Mesothelial cell of epicardium (in vitro differentiated cells): ENCODE measurements around the gene COL13A1. TPM values are rescaled to one million over a fixed set of nuclear protein-coding genes. Genes with fewer than 3 reads are reported as not detected.

ENCODE experiments used
- DNase-seq, 2 experiments: peaks; one replicate each; pipeline ENCODE4 v3.0.0; 2021; ENCODE audit warnings: low spot score in 2 of 2; ENCODE audit not compliant: unreplicated experiment in 2 of 2
- H3K27ac Mint-ChIP-seq: 2 replicates; pipeline ENCODE4 v1.8.0; 2021; ENCODE audit warnings: mixed read lengths
- H3K27me3 Mint-ChIP-seq: 2 replicates; pipeline ENCODE4 v1.8.0; 2021; ENCODE audit warnings: low read depth, mixed read lengths
- H3K36me3 Mint-ChIP-seq: 2 replicates; pipeline ENCODE4 v1.8.0; 2021; ENCODE audit warnings: mixed read lengths
- H3K4me1 Mint-ChIP-seq: 2 replicates; pipeline ENCODE4 v1.8.0; 2021; ENCODE audit warnings: mixed read lengths
- H3K4me3 Mint-ChIP-seq: 2 replicates; pipeline ENCODE4 v1.8.0; 2021; ENCODE audit warnings: mild to moderate bottlenecking, moderate library complexity, mixed read lengths
- H3K9me3 Mint-ChIP-seq: 2 replicates; pipeline ENCODE4 v1.8.0; 2021; ENCODE audit warnings: mixed read lengths
- CTCF ChIP-seq: fragments of 200-600 bp; sonication (generic); IDR thresholded peaks from one replicate; pipeline ENCODE4 v1.5.0; 2021; ENCODE audit warnings: antibody characterized with exemption; ENCODE audit not compliant: unreplicated experiment
- total RNA-seq: library from RNA; stranded (reverse); gene quantifications from 3 replicates; pipeline ENCODE4 v1.2.1, GENCODE V29; 2021

Gene COL13A1
- total RNA-seq, 1 donor from 2014 or later, result 14.4 TPM

GRCh38 chr10:69800665-69801064 is 1.0 kb upstream of the COL13A1 start:
- Mint-ChIP-seq H3K9me3 (no peaks in the 10 kb centered on the region), H3K27me3 (peaks cover 79% of the 10 kb centered on the region), H3K4me3 (peak overlapping the region; percentile 75), H3K36me3 (no peaks in the 10 kb centered on the region), H3K27ac (no peak overlapping the region), H3K4me1 (peaks cover 21% of the 10 kb centered on the region)
- no peak for TF ChIP-seq CTCF
- no peak for DNase-seq

GRCh38 chr10:69801094-69801433 is 642 bp upstream of the COL13A1 start:
- Mint-ChIP-seq H3K27me3 (peaks cover 80% of the 10 kb centered on the region), H3K27ac (peak overlapping the region; percentile 14)

GRCh38 chr10:69802424-69803161 is 887 bp downstream of the COL13A1 start:
- H3K27ac Mint-ChIP-seq, result no peak overlapping the region
- peaks cover 67% of the 10 kb centered on the region for H3K27me3 Mint-ChIP-seq
- peak overlapping the region; percentile 75 for H3K4me3 Mint-ChIP-seq
- no peaks in the 10 kb centered on the region for H3K36me3 Mint-ChIP-seq
- peaks cover 24% of the 10 kb centered on the region for H3K4me1 Mint-ChIP-seq
- H3K9me3 Mint-ChIP-seq, result no peaks in the 10 kb centered on the region
- peak in 1 of 2 experiments; percentile 72 for DNase-seq
- no peak for TF ChIP-seq CTCF

More at GRCh38 chr10:69801094-69801433, 642 bp upstream of the COL13A1 start:
- peak; percentile 40 for TF ChIP-seq CTCF
- H3K4me3 Mint-ChIP-seq, result peak overlapping the region; percentile 75
- H3K9me3 Mint-ChIP-seq, result no peaks in the 10 kb centered on the region
- peak in 1 of 2 experiments; percentile 72 for DNase-seq
- no peaks in the 10 kb centered on the region for H3K36me3 Mint-ChIP-seq
- peaks cover 23% of the 10 kb centered on the region for H3K4me1 Mint-ChIP-seq

GRCh38 chr10:69803809-69804208 is 2.1 kb downstream of the COL13A1 start:
- peaks cover 58% of the 10 kb centered on the region for H3K27me3 Mint-ChIP-seq
- peak overlapping the region; percentile 65 for H3K4me3 Mint-ChIP-seq
- TF ChIP-seq CTCF, result no peak
- peaks cover 24% of the 10 kb centered on the region for H3K4me1 Mint-ChIP-seq
- no peak overlapping the region for H3K27ac Mint-ChIP-seq
- H3K36me3 Mint-ChIP-seq, result no peaks in the 10 kb centered on the region
- H3K9me3 Mint-ChIP-seq, result no peaks in the 10 kb centered on the region
- no peak for DNase-seq

- DNase-seq, result no peak
- no peak overlapping the region for H3K27ac Mint-ChIP-seq
- H3K36me3 Mint-ChIP-seq, result no peaks in the 10 kb centered on the region
- no peaks in the 10 kb centered on the region for H3K9me3 Mint-ChIP-seq
- peaks cover 24% of the 10 kb centered on the region for H3K4me1 Mint-ChIP-seq
- peaks cover 55% of the 10 kb centered on the region for H3K27me3 Mint-ChIP-seq
- TF ChIP-seq CTCF, result no peak
- no peak overlapping the region for H3K4me3 Mint-ChIP-seq
These were observed 3.1 kb downstream of the COL13A1 start for GRCh38 chr10:69804775-69805174.
